Right ventricle myocardium superior (tissue), 1 donor: ENCODE results near the gene FYN. TPM values are rescaled to one million over a fixed set of nuclear protein-coding genes. Genes with fewer than 3 reads are reported as not detected.
A peak's percentile ranks its signal among the peaks of the same experiment; 100 is the strongest.
"Not testable (repeated sequence)": the region's sequence is repeated elsewhere in the genome, so short reads cannot be mapped to it uniquely, and the experiment has no call there.

Experiments used
- ATAC-seq: fragments of 200-7000 bp; cut with Tn5 transposase; one replicate; pipeline ENCODE4 v1.9.1; 2020; ENCODE audit warnings: mild to moderate bottlenecking; ENCODE audit not compliant: poor library complexity
- DNase-seq: peaks from one replicate; pipeline ENCODE4 v3.0.0-alpha.2; 2020
- intact Hi-C: fragments of 100-400 bp; cut with DNase I; formaldehyde crosslinking; loops from one replicate; pipeline ENCODE4 v1.11.2; 2022
- total RNA-seq: library from RNA; stranded (reverse); fragmentation: NEBNext Ultra II Directional; extraction: Animal tissue kit (Norgen Biotek cat#: 25700); gene quantifications from one replicate; pipeline ENCODE4 v1.2.1, GENCODE V29; 2021
- donor health status: DM: no; HTN: yes; CAD: no; lungs with severe emphysema.

Gene FYN
- total RNA-seq, 1 donor from 2014 or later: 40.6 TPM

DNA sequence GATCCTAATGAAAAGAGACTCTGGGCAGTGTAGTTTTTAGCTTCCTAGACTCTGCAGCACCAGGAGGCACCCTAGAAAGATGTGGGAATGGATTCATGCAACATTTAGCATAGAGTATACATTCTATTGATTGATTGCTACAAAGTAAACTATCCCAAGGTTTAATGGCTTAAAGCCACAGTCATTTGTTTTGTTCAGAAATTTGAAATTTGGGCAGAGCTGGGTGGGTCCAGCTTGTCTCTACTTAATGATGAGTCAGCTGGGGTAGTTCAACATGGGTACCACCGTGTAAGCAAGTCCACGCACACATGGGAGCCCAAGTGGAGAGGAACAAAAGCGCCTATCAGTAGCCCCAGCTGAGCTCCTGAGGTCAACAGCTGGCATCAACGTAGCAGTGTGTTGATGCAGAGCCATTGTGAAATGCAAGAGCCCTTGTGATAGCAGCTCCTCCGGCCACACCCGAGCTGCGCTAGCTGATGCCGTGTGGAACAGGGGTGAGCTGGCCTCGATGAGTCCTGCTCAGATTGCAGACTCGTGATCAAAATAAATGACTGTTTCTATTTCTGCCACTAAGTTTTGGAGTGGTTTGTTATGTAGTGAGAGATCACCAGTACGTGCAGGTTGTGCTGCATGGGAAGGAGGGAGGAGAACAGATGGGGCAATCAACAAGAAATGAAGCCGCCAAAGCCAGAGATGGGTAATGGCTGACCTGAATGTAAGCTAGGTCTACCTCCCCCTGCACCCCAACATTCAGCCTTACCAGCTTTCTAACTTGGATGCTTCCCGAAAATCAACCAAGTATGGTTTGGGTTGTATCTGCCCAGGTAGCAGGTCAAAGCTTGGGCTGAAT, 221.8 kb downstream of the FYN start:
- intact Hi-C loops: no loop called here
- DNase-seq (no peak), ATAC-seq (no peak)

DNA sequence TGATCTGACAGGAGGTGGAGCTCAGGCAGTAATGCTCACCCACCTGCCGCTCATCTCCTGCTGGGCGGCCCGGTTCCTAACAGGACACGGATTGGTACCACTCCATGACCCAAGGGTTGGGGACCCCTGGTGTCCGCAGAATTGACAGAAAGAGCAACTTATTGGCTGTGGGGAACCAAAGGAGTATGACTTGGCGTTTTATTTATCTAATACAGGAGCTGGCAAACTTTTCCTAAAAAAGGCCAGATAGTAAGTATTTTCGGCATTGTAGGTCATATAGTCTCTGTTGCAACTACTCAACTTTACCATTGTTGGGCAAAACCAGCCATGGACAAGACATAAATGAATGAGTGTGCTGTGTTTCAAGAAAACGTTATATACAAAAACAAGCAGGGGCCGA, 223.2 kb downstream of the FYN start:
- ATAC-seq (no peak), DNase-seq (no peak)
- intact Hi-C loops: no loop called here

DNA sequence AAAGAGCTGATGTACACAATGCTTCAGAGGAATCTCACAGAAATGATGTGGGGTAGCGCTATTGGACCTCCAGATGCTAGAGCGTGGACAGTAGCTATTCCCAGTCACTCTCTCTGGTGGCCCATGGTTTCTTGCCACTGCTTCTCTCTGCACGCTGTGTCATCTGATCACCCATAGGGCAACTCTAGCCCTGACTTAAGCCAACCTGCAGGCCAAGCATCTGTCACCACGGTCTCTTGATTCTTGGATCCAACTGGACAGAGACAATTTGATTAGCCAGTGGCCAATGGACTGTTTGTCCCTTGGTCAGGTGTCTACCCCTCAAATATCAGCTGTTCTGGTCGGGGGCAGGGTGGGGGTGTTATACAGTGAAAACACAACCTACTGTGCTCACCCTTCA, 225.2 kb downstream of the FYN start:
- no peak for ATAC-seq
- intact Hi-C loops: loop anchor here (10.0 kb wide), 1 partner anchor 283 kb away; no protein-coding TSS in a partner anchor
- no peak for DNase-seq

DNA sequence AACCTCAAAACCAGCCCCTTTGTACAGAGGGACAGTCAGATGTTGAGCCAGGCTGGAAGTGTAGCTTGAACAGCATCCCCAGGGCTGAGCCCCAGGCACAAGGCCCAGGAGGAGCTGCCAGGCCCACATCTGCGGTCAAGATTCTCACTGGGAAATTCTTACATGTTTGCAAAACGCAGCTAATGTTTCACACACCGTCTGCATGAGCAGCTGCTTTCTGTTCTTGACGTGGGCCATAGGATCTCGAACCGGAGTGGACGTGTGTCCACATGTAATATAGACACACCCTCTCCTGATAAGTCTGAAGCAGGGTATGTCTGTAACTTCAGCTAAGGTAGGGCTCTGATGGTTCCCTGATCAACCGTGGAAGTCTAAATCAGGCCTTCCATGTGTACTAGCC, 226.3 kb downstream of the FYN start:
- intact Hi-C loops: loop anchor here (10.0 kb wide), 1 partner anchor 282 kb away; no protein-coding TSS in a partner anchor
- ATAC-seq (peak; percentile 72), DNase-seq (peak; percentile 73)

DNA sequence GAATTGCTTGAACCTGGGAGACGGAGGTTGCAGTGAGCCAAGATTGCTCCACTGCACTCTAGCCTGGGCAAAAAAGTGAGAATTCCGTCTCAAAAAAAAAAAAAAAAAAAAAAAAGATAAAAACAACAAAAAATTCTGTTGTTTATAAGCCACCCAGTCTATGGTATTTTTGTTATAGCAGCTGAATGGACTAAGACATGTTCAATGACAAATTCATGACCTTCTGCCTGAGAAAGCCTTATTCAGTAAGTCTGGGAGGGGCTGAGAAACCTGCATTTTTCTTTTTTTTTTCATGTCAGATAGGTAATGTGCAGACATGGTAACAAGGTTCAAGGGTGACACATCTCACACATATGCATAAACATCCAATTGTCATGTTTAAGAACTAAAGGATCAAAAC, 227.2 kb downstream of the FYN start:
- DNase-seq (no peak), ATAC-seq (no peak)
- intact Hi-C loops: loop anchor here (10.0 kb wide), 1 partner anchor 281 kb away; no protein-coding TSS in a partner anchor

DNA sequence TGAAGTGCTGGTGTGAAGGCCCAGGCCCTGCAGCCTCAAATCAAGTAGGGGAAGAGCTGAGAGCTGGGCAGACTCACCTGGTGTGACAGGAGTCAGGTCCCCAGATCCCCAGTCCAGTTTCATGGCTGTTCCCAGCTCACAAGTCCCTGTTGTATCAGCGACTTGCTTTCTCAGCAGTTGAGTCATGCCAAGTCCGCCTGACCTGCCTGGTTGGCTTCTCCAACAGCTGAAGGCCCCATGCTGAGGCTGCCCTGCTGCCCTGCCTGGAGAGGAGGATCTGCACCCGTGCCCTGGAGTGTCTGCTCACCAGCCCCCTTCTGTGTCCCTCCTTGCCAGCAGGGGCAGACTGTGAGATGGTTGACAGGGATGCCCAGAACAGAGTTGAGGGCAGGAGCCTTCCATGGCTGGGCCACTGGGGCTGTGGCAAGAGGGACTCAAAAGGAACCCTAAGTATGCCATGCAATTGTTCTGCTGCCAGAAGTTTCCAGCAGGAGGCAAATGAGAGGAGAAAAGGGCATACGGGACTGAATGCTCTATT, 228.3 kb downstream of the FYN start:
- no peak for DNase-seq
- intact Hi-C loops: loop anchor here (10.0 kb wide), 1 partner anchor 280 kb away; no protein-coding TSS in a partner anchor
- no peak for ATAC-seq

DNA sequence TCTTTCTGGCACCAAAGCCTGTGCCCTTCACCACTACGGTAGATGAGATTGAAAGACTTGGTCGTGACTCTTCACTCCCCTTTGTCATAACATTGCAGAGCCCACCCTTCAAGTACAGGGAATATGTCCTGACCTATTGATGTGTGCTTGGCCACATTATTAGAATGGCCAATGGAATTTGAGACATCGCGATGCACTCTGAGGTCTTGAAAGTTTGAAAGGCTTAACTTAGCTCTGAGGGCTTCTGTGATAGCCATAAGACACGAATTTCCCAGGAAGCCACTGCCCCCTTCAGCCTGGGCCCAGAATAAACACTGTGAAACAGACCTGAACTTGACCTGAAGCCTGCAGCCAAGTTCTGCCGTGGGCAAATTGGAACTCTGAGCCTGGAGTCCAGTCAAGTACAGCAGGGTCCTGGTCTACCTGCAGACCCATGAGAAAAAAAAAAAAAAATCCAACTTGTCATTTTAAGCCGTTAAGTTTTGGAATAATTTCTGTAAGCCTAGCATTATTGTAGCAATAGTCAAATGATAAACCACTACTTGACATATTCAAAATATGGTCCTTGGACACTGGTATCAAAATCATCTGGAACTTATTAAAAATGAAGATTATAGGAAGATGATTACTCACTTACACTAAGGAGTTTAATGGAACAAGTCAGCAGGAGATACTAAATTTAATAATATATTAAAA, 230.6 kb downstream of the FYN start:
- ATAC-seq (peak; percentile 92), DNase-seq (peak; percentile 79)
- intact Hi-C loops: loop anchor here (10.0 kb wide), 1 partner anchor 278 kb away; no protein-coding TSS in a partner anchor

DNA sequence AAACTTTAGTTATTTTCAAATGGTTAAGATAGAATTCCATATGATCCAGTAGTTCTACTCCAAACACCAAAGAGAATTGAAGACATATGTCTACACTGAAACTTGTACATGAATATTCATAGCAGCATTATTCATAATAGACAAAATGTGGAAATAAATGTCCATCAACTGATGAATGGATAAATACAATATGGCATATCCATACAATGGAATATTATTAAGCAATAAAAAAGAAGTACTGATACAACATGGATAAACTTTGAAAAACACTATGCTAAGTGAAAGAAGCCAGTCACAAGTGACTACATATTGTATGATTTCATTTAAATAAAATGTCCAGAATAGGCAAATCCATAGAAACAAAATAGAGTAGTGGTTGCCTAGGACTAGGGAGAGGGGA, 234.0 kb downstream of the FYN start:
- ATAC-seq (no peak), DNase-seq (no peak)
- intact Hi-C loops: no loop called here

DNA sequence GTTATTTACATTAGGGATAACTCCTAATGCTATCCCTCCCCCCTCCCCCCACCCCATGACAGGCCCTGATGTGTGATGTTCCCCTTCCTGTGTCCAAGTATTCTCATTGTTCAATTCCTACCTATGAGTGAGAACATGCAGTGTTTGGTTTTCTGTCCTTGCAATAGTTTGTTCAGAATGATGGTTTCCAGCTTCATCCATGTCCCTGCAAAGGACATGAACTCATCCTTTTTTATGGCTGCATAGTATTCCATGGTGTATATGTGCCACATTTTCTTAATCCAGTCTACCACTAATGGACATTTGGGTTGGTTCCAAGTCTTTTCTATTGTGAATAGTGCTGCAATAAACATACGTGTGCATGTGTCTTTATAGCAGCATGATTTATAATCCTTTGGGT, 238.3 kb downstream of the FYN start:
- intact Hi-C loops, ATAC-seq, DNase-seq: not testable (repeated sequence)

DNA sequence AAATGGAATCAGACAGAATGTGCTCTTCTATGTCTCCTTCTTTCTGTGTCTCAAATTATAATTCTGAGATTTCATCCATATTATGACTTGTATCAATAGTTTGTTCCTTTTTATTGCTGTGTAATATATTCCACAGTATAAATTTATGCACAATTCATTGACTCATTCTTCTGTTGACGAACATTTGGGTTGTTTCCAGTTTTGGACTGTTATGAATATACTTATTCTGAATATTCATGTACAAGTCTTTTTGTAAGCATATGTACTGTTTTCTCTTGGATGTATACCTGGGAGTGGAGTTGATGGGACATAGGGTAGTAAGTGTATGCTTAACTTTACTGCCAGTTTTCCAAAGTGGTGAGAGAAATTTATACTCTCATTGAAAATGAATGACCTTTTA, 239.4 kb downstream of the FYN start:
- no peak for ATAC-seq
- intact Hi-C loops: no loop called here
- no peak for DNase-seq

DNA sequence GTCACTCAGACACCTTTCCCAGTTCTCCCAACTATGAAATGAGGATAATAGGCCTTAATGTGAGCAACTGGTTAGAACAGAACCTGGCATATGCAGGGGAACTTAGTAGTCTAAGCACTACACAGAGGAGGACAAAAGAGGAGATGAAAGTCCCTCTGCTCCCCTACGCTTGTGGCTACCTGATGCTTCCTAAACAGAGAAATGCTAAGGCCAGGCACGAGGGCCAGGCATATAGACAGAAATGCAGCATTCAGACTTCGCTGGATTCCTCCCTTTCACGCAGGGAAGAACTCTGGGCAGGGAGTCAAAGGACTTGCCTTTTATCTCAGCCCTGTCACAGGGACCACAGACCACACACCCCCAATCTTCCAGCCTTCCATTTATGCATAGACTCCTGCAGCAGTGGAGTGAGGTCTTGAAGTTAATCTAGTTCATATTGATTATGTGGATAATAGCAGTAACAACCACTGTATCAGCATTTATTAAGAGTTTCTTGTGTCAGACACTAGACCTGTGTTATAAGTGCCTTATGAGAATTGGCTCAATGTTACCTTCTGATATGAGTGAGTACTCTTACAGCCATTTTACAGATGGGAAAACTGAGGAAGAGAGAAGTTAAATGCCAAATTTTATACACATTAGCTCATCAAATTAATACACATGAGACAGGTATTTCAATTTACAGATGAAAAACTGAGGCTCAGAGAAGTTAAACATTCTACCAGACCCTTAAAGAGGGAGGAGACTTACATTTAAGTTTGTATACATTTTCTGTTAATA, 240.6 kb downstream of the FYN start:
- intact Hi-C loops: no loop called here
- ATAC-seq (no peak), DNase-seq (no peak)

DNA sequence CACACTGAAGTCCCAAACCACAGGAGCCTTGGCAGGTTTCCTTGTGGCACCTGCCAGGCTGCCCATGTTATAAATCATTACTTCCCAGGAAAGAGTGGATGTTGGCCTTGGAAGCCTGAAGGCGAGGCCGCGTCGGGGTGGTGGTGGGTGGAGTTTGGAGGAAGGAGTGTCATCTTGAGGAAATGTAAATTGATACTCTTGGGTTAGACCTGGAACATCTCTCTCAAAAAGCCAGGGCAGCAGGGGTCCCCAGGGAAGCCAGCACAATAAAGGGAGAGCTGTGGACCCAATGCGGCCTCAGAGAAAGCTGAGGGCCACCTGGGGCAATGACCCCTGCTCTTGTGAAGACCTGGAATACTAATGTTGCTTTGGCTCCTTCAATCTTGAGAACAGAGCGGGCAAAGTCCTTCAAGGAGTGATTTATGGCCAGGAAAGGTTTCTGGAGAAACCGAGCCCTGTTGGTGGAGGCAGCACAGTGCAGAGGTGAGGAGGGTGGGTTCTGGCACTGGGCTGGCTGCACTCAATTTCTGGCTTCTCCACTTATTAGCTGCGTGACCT, 241.3 kb downstream of the FYN start:
- intact Hi-C loops: no loop called here
- DNase-seq (no peak), ATAC-seq (no peak)

DNA sequence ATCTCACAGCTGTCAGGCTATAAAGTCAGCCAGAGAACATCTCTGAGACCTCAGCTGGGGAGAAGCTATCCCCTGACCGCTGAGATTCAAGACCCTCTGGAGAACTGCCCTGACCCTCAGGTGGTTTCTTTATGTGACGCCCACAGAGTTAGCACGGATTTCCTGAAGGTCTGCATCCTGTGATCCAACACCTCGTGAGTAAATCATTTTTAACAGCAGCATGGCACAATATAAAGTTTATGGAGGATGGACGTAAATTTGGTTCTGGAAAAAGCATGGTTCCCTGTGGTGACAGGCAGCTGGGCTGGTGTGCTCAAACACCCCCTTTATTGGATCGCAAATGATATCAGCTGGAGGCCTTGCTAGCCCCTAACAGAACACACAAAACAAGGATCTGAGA, 242.2 kb downstream of the FYN start:
- DNase-seq (no peak), ATAC-seq (no peak)
- intact Hi-C loops: no loop called here

DNA sequence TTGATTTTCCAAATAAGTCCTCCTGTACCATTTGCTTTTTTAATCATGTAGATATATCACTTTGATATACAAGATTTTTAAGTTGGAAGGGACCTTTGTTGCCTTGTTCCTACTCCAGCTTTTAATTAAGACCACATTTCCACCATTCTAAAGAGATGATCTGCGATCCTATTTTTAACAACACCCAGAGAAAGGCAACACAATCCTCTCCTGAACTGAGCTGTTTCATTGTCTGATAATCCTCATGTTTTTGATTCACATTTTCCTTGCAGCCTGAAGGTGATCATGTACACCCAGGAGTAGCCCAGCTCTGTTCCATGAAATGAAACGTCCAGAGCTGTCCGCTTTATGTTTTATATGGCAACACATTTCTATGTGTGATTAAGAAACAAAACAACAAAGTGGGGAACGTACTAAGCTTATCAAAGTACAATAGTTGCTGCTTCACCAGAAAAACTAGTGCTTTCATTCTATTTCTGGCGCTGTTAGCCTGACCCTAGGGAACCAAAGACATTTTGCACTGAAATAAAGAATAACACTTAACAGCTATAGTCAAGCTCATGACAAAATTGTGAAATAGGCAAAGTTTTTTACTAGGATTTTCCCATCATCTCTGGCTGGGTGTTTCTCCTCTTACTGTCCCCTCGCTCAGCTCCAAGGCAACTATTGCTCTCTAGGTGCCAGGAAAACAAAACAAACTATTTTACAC, 245.0 kb downstream of the FYN start:
- peak; percentile 54 for ATAC-seq
- intact Hi-C loops: no loop called here
- DNase-seq: no peak

DNA sequence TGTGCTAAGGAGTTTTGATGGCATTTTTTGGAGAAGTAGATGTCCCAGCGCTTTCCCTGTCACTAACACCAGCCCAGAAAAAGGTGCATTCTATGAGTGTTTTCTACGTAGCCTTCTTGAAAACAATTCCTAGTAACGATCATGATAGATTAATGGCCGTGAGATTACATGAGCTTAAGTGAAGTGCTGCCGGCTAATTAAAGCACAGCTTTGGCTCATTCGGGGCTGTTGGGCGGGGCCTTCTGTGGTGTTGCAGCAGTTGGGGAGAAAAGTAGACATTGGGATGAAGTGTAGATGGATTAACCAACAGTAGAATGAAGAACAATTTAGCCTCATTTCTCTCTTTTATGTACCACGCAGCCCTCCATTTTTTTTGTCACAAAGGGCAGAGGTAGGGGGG, 246.8 kb downstream of the FYN start:
- ATAC-seq (peak; percentile 64), DNase-seq (peak; percentile 63)
- intact Hi-C loops: no loop called here

DNA sequence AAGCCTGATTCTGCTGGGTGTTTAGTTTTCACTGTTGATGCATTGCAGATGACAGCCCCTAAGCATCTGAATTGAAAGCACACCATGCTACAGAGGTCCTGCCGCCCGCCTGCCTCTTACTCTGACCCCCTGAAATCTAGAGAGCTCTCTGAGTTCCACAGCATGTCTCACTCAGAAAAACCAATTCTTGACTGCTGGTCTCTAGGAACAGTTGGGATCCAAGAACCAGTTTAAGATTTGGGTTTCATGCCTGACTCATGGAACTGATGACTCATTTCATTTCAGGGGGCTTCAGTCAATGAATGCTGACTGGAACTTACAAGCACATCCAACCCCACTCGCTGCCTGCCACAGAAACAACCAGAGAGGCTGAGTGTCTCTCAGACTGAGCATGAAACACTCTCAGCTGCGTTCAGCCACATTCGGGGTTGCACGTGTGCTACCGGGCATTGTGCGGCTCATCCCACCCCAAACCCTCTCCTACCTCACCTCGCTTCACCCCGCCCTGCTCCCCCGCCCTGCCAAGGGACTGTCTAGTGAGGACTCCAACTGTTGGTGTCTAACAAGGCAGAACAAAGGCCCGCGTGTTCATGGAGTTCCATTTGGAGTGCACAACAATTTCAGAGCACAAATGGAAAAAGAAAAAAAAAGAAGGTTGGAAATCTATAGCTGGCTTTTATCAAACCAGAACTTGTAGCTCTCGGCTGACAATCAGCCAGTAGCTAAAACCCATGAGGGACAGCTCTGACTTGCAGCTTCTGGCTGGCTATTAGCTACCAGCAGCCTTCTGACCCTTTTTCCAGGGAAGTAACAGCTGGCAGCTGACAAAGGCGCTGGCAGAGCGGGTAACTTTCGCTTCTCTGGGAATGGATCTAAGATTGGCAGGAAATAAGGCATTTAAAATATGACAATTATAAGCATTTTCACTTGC, 247.5 kb downstream of the FYN start:
- ATAC-seq: peak; percentile 84

DNA sequence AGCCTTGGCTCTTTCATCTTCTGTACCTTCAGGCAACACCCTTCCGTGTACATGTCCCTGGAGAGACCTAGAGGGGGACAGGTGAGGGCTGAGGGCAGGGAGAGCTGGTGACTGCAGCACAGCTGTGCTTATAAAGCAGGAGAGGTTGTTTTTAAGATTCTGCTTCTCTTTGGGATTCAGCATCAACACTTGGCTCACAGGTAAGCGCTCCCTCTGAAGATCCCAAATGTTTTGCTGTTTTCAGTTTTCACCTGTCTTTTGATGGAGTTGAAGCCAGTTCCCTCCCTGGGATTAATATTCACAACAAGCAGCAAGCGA, 248.2 kb downstream of the FYN start:
- ATAC-seq (no peak), DNase-seq (no peak)
- intact Hi-C loops: no loop called here

More for the DNA sequence above, 247.5 kb downstream of the FYN start:
- intact Hi-C loops: no loop called here
- peak; percentile 66 for DNase-seq
